Body of pancreas (tissue), 4 donors: ENCODE results near the gene ZNF664.

Experiments
- CTCF ChIP-seq, 7 experiments: fragments of 450-650 bp in 4 of 7; fragments of 200-600 bp in 3 of 7; sonication (generic) in 3 of 7; IDR thresholded peaks; one replicate each; pipeline ENCODE4 v1.5.1; 2016 to 2019; ENCODE audit warnings: antibody characterized with exemption in 7 of 7
- POLR2A ChIP-seq, 3 donors: fragments of 450-650 bp; IDR thresholded peaks; one replicate each; pipeline ENCODE4 v1.6.1; 2016; ENCODE audit warnings: antibody characterized with exemption in 3 of 3, mild to moderate bottlenecking in 2 of 3

GRCh38 chr12:123933214-123933613 is 39.8 kb upstream of the ZNF664 start:
- TF ChIP-seq CTCF (IDR thresholded peaks at IDR 0.05) (no peak), POLR2A (IDR thresholded peaks at IDR 0.05) (no peak)
